ENCODE results near the gene TCEAL4. TPM values are rescaled to one million over a fixed set of nuclear protein-coding genes. Genes with fewer than 3 reads are reported as not detected.
"Not testable (repeated sequence)": the region's sequence is repeated elsewhere in the genome, so short reads cannot be mapped to it uniquely, and the experiment has no call there.

Gene TCEAL4
- total RNA-seq, 1 donor from 2014 or later = 62.0 TPM

DNA sequence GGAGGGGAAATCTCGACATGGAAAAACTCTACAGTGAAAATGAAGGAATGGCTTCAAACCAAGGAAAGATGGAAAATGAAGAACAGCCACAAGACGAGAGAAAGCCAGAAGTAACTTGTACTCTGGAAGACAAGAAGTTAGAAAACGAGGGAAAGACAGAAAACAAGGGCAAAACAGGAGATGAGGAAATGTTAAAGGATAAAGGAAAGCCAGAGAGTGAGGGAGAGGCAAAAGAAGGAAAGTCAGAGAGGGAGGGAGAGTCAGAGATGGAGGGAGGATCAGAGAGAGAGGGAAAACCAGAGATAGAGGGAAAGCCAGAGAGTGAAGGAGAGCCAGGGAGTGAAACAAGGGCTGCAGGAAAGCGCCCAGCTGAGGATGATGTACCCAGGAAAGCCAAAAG lies 1.3 kb downstream of the TCEAL4 start:
- TF ChIP-seq, protein P1, sequence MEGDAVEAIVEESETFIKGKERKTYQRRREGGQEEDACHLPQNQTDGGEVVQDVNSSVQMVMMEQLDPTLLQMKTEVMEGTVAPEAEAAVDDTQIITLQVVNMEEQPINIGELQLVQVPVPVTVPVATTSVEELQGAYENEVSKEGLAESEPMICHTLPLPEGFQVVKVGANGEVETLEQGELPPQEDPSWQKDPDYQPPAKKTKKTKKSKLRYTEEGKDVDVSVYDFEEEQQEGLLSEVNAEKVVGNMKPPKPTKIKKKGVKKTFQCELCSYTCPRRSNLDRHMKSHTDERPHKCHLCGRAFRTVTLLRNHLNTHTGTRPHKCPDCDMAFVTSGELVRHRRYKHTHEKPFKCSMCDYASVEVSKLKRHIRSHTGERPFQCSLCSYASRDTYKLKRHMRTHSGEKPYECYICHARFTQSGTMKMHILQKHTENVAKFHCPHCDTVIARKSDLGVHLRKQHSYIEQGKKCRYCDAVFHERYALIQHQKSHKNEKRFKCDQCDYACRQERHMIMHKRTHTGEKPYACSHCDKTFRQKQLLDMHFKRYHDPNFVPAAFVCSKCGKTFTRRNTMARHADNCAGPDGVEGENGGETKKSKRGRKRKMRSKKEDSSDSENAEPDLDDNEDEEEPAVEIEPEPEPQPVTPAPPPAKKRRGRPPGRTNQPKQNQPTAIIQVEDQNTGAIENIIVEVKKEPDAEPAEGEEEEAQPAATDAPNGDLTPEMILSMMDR (IDR thresholded peaks at IDR 0.05; ENCODE audit: insufficient read depth, low read length, poor library complexity, severe bottlenecking) = no peak
- no peak overlapping the region for H3K4me3 ChIP-seq (ENCODE audit: low read depth, low read length)
- DNase-seq (ENCODE audit: low read depth) = no peak
- H3K27me3 ChIP-seq (ENCODE audit: control insufficient read depth, insufficient read depth, low read length) = no peaks in the 10 kb centered on the region
- no peaks in the 10 kb centered on the region for H3K36me3 ChIP-seq (ENCODE audit: control insufficient read depth, insufficient read depth, low read length)

DNA sequence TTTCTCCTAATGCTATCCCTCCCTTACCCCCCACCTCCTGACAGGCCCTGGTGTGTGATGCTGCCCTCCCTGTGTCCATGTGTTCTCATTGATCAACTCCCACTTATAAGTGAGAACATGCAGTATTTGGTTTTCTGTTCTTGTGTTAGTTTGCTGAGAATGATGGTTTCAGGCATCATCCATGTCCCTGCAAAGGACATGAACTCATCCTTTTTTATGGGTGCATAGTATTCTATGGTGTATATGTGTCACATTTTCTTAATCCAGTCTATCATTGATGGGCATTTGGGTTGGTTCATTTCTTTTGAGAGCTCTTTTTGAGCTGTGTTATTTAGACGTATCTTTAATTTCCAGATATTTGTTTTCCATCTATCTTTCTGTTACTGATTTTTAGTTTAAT lies 7.0 kb downstream of the TCEAL4 start:
- H3K4me3 ChIP-seq (ENCODE audit: low read depth, low read length); H3K27me3 ChIP-seq (ENCODE audit: control insufficient read depth, insufficient read depth, low read length); DNase-seq (ENCODE audit: low read depth); H3K36me3 ChIP-seq (ENCODE audit: control insufficient read depth, insufficient read depth, low read length): not testable (repeated sequence)

DNA sequence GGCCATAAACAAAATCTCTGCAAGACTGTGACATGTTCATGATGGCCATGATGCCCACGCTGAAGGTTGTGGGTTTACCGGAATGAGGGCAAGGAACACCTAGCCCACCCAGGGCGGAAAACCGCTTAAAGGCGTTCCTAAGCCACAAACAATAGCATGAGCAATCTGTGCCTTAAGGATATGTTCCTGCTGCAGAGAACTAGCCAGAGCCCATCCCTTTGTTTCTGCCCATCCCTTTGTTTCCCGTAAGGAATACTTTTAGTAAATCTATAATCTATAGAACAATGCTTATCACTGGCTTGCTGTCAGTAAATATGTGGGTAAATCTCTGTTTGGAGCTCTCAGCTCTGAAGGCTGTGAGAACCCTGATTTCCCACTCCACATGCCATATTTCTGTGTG lies 9.9 kb downstream of the TCEAL4 start:
- not testable (repeated sequence) for DNase-seq (ENCODE audit: low read depth); H3K36me3 ChIP-seq (ENCODE audit: control insufficient read depth, insufficient read depth, low read length); H3K27me3 ChIP-seq (ENCODE audit: control insufficient read depth, insufficient read depth, low read length); H3K4me3 ChIP-seq (ENCODE audit: low read depth, low read length)

DNA sequence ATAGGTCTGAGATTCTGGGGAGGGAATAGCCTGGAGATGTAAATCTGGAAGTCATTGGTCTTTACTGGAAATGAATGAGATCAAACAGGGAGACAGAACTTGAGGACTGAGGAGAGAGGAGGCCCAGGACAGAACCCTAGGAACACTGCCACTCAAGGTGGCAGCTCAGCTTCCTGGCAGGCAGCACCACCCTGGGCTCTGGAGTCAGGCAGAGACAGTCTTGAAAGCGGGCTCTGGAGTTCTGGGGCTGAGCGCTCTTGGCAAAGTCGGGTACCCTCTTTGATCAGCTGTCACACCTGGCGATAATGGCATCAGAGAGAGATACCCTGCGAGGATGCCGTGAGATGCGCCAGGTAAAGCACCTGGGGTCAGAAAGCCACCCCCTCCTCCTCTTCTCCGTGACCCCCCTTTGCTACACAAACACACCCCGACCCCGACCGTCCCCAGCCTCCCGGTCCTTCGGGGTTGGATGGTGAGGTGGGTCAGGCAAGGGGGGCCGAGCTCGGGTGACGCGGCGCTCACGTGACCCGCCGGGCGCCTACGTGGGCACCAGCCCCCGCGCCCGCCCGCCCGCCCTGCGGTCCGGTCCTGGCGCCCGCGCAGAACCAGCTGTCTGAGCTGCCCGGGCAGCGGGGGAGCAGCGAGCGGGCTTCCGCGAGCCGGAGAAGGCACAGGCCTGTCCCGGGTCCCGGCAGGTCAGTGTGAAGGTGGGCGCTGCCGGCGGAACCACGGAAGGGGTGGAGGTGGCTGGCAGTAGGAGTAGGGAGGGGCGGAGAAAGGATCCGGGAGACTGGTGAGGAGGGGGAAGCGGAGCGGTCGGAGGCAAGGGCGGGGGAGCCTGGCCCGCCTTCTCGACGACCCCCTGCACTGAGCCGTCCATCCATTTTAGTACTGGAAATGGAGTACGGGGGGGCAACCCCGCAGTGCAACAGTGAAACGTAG lies 22.3 kb downstream of the TCEAL4 start, which contains the start of gene TCEAL3:
Gene TCEAL3 (plus strand): TSS at position 600 of the 942 bp plus-strand sequence. CDS start 1,102 bp downstream, outside the sequence.
- H3K36me3 ChIP-seq (ENCODE audit: control insufficient read depth, insufficient read depth, low read length) = no peaks in the 10 kb centered on the region
- TF ChIP-seq, protein P1 (IDR thresholded peaks at IDR 0.05; ENCODE audit: insufficient read depth, low read length, poor library complexity, severe bottlenecking) = no peak
- peaks cover 5% of the 10 kb centered on the region for H3K27me3 ChIP-seq (ENCODE audit: control insufficient read depth, insufficient read depth, low read length)
- peak within 1 kb of the TSS; percentile 77 for H3K4me3 ChIP-seq (ENCODE audit: low read depth, low read length)
- no peak for DNase-seq (ENCODE audit: low read depth)

DNA sequence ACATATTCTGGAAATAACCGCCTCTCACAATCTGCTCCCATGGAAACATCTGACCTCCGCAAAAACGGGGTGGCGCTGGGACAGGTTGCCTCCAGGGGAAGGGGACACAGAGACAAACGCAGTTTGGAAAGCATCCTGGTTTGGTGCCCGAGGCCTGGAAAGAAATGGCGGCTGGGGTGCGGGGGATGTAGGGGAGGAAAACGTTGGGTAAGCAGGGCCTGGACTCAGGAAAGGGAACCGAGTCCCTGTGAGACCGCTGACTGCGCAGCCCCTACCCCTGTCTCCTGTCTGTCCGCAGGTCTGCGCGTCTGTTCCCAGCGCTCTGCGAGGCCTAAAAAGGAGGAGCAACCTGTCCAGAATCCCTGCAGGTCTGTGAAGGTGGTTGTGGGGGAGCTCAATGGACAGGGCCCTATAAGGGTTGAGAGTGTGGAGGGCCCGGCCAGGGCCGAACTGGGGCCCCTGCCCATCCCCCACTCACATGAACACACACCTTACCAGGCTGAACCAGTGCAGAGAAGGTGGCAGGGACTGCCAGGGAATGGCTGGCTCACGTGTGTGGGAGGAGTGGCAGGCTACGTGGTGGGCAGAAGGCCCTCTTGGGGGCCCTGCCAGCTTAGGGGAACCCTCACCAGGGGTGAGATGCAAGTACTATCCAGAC lies 23.1 kb downstream of the TCEAL4 start:
- TF ChIP-seq, protein P1 (IDR thresholded peaks at IDR 0.05; ENCODE audit: insufficient read depth, low read length, poor library complexity, severe bottlenecking) = no peak
- peak overlapping the region; percentile 77 for H3K4me3 ChIP-seq (ENCODE audit: low read depth, low read length)
- no peak for DNase-seq (ENCODE audit: low read depth)
- no peaks in the 10 kb centered on the region for H3K36me3 ChIP-seq (ENCODE audit: control insufficient read depth, insufficient read depth, low read length)
- peaks cover 5% of the 10 kb centered on the region for H3K27me3 ChIP-seq (ENCODE audit: control insufficient read depth, insufficient read depth, low read length)

DNA sequence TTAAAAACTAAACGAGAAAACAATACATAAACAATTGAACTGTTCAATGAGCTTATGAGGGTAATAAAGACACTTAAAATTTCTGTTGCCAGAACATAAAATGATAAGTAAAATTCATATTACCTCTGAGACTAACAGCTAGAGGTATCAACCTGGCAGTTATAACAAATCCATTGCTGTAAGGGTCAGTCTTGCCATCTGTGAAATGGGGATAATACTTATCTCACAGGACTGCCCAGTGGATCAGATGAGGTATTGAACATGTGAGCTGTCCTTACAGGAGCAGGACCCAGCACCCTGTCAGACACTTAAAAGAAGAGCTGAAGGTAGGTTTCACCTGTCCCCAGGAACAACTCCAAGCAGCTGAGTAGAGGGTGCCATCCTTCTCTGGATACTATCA lies 25.0 kb downstream of the TCEAL4 start:
- TF ChIP-seq, protein P1 (IDR thresholded peaks at IDR 0.05; ENCODE audit: insufficient read depth, low read length, poor library complexity, severe bottlenecking) = no peak
- no peak for DNase-seq (ENCODE audit: low read depth)
- H3K4me3 ChIP-seq (ENCODE audit: low read depth, low read length) = no peak overlapping the region
- peaks cover 5% of the 10 kb centered on the region for H3K27me3 ChIP-seq (ENCODE audit: control insufficient read depth, insufficient read depth, low read length)
- H3K36me3 ChIP-seq (ENCODE audit: control insufficient read depth, insufficient read depth, low read length) = no peaks in the 10 kb centered on the region
